Astrocyte (in vitro differentiated cells and primary cell): ENCODE data around the gene IL9.

Source experiments
- EZH2 ChIP-seq: IDR thresholded peaks from 2 replicates; pipeline ENCODE4 v1.6.1; 2012; ENCODE audit warnings: mild to moderate bottlenecking, low read length, inconsistent platforms; ENCODE audit not compliant: insufficient read depth
- TF ChIP-seq, protein P1 (sequence below): IDR thresholded peaks from 2 replicates; pipeline ENCODE4 v1.5.1; 2011; ENCODE audit warnings: low read depth, mild to moderate bottlenecking, inconsistent platforms, low read length, moderate library complexity; ENCODE audit not compliant: insufficient read depth

DNA sequence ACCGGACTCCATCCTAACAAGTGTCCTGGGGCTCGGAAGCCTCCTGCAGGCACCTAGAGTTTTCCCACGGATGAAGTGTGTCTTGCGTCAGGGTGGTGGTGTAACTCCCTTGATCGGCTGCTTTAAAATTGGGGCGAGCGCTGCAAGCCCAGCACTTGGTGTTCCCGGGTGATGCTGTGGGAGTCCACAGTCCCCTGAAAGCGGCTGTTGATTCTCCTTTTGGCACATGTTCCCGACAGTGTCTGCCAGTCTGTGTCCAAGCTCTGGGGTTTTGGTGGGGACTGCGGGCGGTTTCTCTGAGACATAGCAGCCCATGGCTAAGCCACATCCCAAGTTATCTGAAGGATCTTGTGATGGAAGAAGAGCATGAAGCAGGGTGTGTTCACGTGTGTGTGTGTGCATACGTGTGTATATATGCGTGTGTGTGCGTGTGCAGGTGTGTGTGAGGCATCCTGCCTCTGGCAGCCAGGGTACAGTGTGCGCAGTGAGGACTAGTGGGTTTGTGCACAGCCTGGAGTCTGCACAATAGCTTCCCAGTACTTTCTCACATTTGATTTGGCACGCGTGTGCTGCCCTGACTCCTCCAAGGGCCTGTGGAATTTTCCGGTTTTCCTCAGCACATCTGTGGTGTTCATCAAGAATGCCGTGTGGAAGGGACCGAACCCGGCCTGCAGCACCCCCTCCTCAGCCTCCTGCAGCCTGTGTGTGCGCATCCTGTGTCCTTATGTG lies 44.3 kb downstream of the IL9 start:
- TF ChIP-seq, protein P1, sequence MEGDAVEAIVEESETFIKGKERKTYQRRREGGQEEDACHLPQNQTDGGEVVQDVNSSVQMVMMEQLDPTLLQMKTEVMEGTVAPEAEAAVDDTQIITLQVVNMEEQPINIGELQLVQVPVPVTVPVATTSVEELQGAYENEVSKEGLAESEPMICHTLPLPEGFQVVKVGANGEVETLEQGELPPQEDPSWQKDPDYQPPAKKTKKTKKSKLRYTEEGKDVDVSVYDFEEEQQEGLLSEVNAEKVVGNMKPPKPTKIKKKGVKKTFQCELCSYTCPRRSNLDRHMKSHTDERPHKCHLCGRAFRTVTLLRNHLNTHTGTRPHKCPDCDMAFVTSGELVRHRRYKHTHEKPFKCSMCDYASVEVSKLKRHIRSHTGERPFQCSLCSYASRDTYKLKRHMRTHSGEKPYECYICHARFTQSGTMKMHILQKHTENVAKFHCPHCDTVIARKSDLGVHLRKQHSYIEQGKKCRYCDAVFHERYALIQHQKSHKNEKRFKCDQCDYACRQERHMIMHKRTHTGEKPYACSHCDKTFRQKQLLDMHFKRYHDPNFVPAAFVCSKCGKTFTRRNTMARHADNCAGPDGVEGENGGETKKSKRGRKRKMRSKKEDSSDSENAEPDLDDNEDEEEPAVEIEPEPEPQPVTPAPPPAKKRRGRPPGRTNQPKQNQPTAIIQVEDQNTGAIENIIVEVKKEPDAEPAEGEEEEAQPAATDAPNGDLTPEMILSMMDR, result no peak
- TF ChIP-seq EZH2, result no peak
